GM12878 (cell line): Measurements from ENCODE around the gene COX4I2.

Experiments used
- BCL3 ChIP-seq: IDR thresholded peaks from 2 replicates; pipeline ENCODE4 v1.6.1; 2011; ENCODE audit warnings: borderline replicate concordance, low read depth, mild to moderate bottlenecking, moderate library complexity, low read length; ENCODE audit not compliant: insufficient read depth, poor library complexity, severe bottlenecking
- CTCF ChIP-seq, 3 experiments: IDR thresholded peaks in 2 of 3; conservative IDR thresholded peaks in 1 of 3; 2 replicates each; pipeline ENCODE4 v1.5.1; 2011; ENCODE audit warnings: low read depth in 3 of 3, low read length in 3 of 3, mild to moderate bottlenecking in 3 of 3, control low read depth in 2 of 3, moderate library complexity in 2 of 3, inconsistent platforms in 1 of 3, mixed read lengths in 1 of 3; ENCODE audit not compliant: control insufficient read depth in 2 of 3, insufficient read depth in 1 of 3; ENCODE audit errors: extremely low read depth in 1 of 3
- EGR1 ChIP-seq, 2 experiments: IDR thresholded peaks; 1 replicate in 1 of 2; 2 replicates in 1 of 2; pipeline ENCODE4 v1.6.1; 2011 to 2012; ENCODE audit warnings: low read depth in 2 of 2, low read length in 2 of 2, borderline replicate concordance in 1 of 2, mild to moderate bottlenecking in 1 of 2, moderate library complexity in 1 of 2
- EP300 ChIP-seq, 2 experiments: fragments of 150-350 bp in 1 of 2; IDR thresholded peaks; 2 replicates each; pipeline ENCODE4 v1.6.1; 2011 to 2012; ENCODE audit warnings: low read depth in 2 of 2, low read length in 2 of 2, borderline replicate concordance in 1 of 2, improper control_type of control experiment in 1 of 2, inconsistent platforms in 1 of 2; ENCODE audit not compliant: control insufficient read depth in 1 of 2
- EZH2 ChIP-seq: IDR thresholded peaks from 2 replicates; pipeline ENCODE4 v1.6.1; 2012; ENCODE audit warnings: low read depth, mild to moderate bottlenecking, control low read depth, inconsistent platforms, low read length, borderline replicate concordance; ENCODE audit not compliant: control insufficient read depth
- FOS ChIP-seq: IDR thresholded peaks from 3 replicates; pipeline ENCODE4 v1.6.1; 2011; ENCODE audit warnings: borderline replicate concordance; ENCODE audit not compliant: insufficient read length; ENCODE audit errors: extremely low read depth
- RELA ChIP-seq: fragments of 450-650 bp; IDR thresholded peaks from 2 replicates; pipeline ENCODE4 v1.8.0; 2014; ENCODE audit warnings: borderline replicate concordance; ENCODE audit not compliant: partially characterized antibody
- SIN3A ChIP-seq: IDR thresholded peaks from 2 replicates; pipeline ENCODE4 v1.6.1; 2012; ENCODE audit warnings: low read depth, low read length, improper control_type of control experiment
- TCF12 ChIP-seq: IDR thresholded peaks from 2 replicates; pipeline ENCODE4 v1.6.1; 2011; ENCODE audit warnings: low read depth, mild to moderate bottlenecking, low read length

GRCh38 chr20:31681769-31682168 lies 44.1 kb downstream of the COX4I2 start:
- no peak for TF ChIP-seq EP300 (IDR thresholded peaks at IDR 0.05; ENCODE audit: borderline replicate concordance in 1 of 2, control insufficient read depth in 1 of 2, low read depth in 2 of 2, low read length in 2 of 2)
- no peak for TF ChIP-seq EZH2
- no peak for TF ChIP-seq CTCF (IDR thresholded peaks at IDR 0.05 in 2 of 3, conservative IDR thresholded peaks at IDR 0.05 in 1 of 3; ENCODE audit: control insufficient read depth in 2 of 3, extremely low read depth in 1 of 3, insufficient read depth in 1 of 3, low read depth in 3 of 3, low read length in 3 of 3)
- TF ChIP-seq FOS: no peak
- no peak for TF ChIP-seq SIN3A
- TF ChIP-seq BCL3: no peak
- TF ChIP-seq RELA: no peak
- no peak for TF ChIP-seq EGR1 (IDR thresholded peaks at IDR 0.05; ENCODE audit: borderline replicate concordance in 1 of 2, low read depth in 2 of 2, low read length in 2 of 2)
- TF ChIP-seq TCF12: no peak
